Smooth muscle cell of the brain vasculature (primary cell): ENCODE measurements around the gene NFYC.
A peak's percentile ranks its signal among the peaks of the same experiment; 100 is the strongest.

Experiments
- DNase-seq: peaks from one replicate; pipeline ENCODE4 v3.0.0-alpha.2; 2012; ENCODE audit warnings: low read depth, low spot score

NFYC gene

GRCh38 chr1:40691538-40692428 lies at the start of gene NFYC:
TSS of gene NFYC (plus strand) at chr1:40691704. CDS start at chr1:40738844, 47,140 bp downstream.
- DNase-seq, result peak; percentile 97

- no peak for DNase-seq
Measured at GRCh38 chr1:40645118-40645680, 46.3 kb upstream of the NFYC start.

GRCh38 chr1:40646315-40646714 lies 45.2 kb upstream of the NFYC start:
- DNase-seq, result no peak

- DNase-seq, result no peak
Measured at GRCh38 chr1:40648200-40648599, 43.3 kb upstream of the NFYC start.

- DNase-seq, result no peak
Measured at GRCh38 chr1:40648928-40649591, 42.4 kb upstream of the NFYC start.

- no peak for DNase-seq
Measured at GRCh38 chr1:40649592-40649930, 41.9 kb upstream of the NFYC start.

GRCh38 chr1:40650075-40650474 lies 41.4 kb upstream of the NFYC start:
- no peak for DNase-seq

GRCh38 chr1:40651138-40651857 lies 40.2 kb upstream of the NFYC start:
- no peak for DNase-seq

- DNase-seq, result no peak
Measured at GRCh38 chr1:40652468-40652867, 39.0 kb upstream of the NFYC start.

GRCh38 chr1:40652979-40653378 lies 38.5 kb upstream of the NFYC start:
- no peak for DNase-seq

- DNase-seq, result no peak
Measured at GRCh38 chr1:40653851-40654537, 37.5 kb upstream of the NFYC start.

- no peak for DNase-seq
Measured at GRCh38 chr1:40657046-40657445, 34.5 kb upstream of the NFYC start.

- DNase-seq, result no peak
Measured at GRCh38 chr1:40658751-40659648, 32.5 kb upstream of the NFYC start.

GRCh38 chr1:40659649-40659947 lies 31.9 kb upstream of the NFYC start:
- no peak for DNase-seq

GRCh38 chr1:40661678-40662077 lies 29.8 kb upstream of the NFYC start:
- DNase-seq, result no peak

- DNase-seq, result no peak
Measured at GRCh38 chr1:40662151-40662550, 29.4 kb upstream of the NFYC start.

- no peak for DNase-seq
Measured at GRCh38 chr1:40662864-40663263, 28.6 kb upstream of the NFYC start.

- DNase-seq, result no peak
Measured at GRCh38 chr1:40663324-40664166, 28.0 kb upstream of the NFYC start.

GRCh38 chr1:40664167-40664537 lies 27.4 kb upstream of the NFYC start:
- no peak for DNase-seq

GRCh38 chr1:40664791-40665190 lies 26.7 kb upstream of the NFYC start:
- DNase-seq, result no peak
